ENCODE measurements around the gene TUBB2A. TPM values are rescaled to one million over a fixed set of nuclear protein-coding genes. Genes with fewer than 3 reads are reported as not detected.

Gene TUBB2A
- 89.8 and 90.7 TPM in 2 replicates for total RNA-seq (2022)
- percentile 59 among the genes with signal in this experiment for Bru-seq, nascent RNA
- BruChase-seq, experiment 1, labeled RNA remaining after a 2-hour chase = percentile 68 among the genes with signal in this experiment
- percentile 86 among the genes with signal in this experiment for BruChase-seq, experiment 2, labeled RNA remaining after a 6-hour chase
- long read RNA-seq, transcript TUBB2A-201 (4 exons, 1,595 nt) = major isoform, 197 of 225 reads
- long read RNA-seq, partial matches to known transcripts = 3 of 225 reads
- long read RNA-seq, other reads (novel, unspliced or antisense) = 21 of 225 reads

- H3K4me1 ChIP-seq = peaks cover 13% of the 10 kb centered on the region; the same call in 1 of the 2 replicates
- H3K27me3 ChIP-seq (replicated peaks; ENCODE audit: control insufficient read depth, insufficient read depth, low read length) = no peaks in the 10 kb centered on the region
- H3K4me3 ChIP-seq (ENCODE audit: low read depth, low read length) = peak within 1 kb of the TSS; percentile 61
- TF ChIP-seq, protein P1, sequence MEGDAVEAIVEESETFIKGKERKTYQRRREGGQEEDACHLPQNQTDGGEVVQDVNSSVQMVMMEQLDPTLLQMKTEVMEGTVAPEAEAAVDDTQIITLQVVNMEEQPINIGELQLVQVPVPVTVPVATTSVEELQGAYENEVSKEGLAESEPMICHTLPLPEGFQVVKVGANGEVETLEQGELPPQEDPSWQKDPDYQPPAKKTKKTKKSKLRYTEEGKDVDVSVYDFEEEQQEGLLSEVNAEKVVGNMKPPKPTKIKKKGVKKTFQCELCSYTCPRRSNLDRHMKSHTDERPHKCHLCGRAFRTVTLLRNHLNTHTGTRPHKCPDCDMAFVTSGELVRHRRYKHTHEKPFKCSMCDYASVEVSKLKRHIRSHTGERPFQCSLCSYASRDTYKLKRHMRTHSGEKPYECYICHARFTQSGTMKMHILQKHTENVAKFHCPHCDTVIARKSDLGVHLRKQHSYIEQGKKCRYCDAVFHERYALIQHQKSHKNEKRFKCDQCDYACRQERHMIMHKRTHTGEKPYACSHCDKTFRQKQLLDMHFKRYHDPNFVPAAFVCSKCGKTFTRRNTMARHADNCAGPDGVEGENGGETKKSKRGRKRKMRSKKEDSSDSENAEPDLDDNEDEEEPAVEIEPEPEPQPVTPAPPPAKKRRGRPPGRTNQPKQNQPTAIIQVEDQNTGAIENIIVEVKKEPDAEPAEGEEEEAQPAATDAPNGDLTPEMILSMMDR (IDR thresholded peaks at IDR 0.05; ENCODE audit: insufficient read depth in 1 of 2, low read depth in 1 of 2, low read length in 1 of 2, severe bottlenecking in 1 of 2, unreplicated experiment in 1 of 2) = peak in 1 of 2 experiments; percentile 33
- Mint-ChIP-seq H3K9me3 (ENCODE audit: unreplicated experiment) (no peaks in the 10 kb centered on the region), H3K4me1 (ENCODE audit: low read depth, unreplicated experiment) (peaks cover 16% of the 10 kb centered on the region), H3K4me3 (ENCODE audit: unreplicated experiment) (peak within 1 kb of the TSS; percentile 77), H3K27ac (ENCODE audit: unreplicated experiment) (peak within 1 kb of the TSS; percentile 64), H3K36me3 (ENCODE audit: insufficient read depth, unreplicated experiment) (peaks cover 25% of the 10 kb centered on the region), H3K27me3 (ENCODE audit: insufficient read depth, unreplicated experiment) (no peaks in the 10 kb centered on the region)
- POLR2A ChIA-PET = interaction anchor here (0.6 to 1.5 kb wide), 8 partner anchors 8 to 134 kb away, joined by 3 to 6 read pairs (median 4); partner anchors contain the start of gene PSMG4
- no peaks in the 10 kb centered on the region for H3K9me3 ChIP-seq
- peak; percentile 75 to 92 for DNase-seq
- no TSS peak for BruUV-seq (replicated peaks)
- H3K36me3 ChIP-seq (ENCODE audit: control insufficient read depth, insufficient read depth, low read length) = no peaks in the 10 kb centered on the region
- intact Hi-C loops (cut with micrococcal nuclease; ENCODE audit: unreplicated experiment) = no loop called here
- CTCF ChIA-PET = interaction anchor here (0.5 to 1.0 kb wide), 17 partner anchors 8 to 102 kb away, joined by 3 to 14 read pairs (median 7); partner anchors contain the start of genes BPHL and PSMG4
These were observed at the start of gene TUBB2A for GRCh38 chr6:3157131-3157933. TSS of gene TUBB2A (minus strand) at chr6:3157544. CDS start at chr6:3157463, 81 bp downstream.

- CTCF ChIA-PET = no interaction called here
These were observed 49.1 kb upstream of the TUBB2A start for GRCh38 chr6:3206339-3207015.

More at GRCh38 chr6:3206339-3207015, 49.1 kb upstream of the TUBB2A start:
- Histone ChIP-seq H3K4me3 (ENCODE audit: low read depth, low read length) (no peak overlapping the region), H3K27me3 (replicated peaks; ENCODE audit: control insufficient read depth, insufficient read depth, low read length) (no peaks in the 10 kb centered on the region), H3K9me3 (no peaks in the 10 kb centered on the region), H3K4me1 (0 out of 2 replicates have a peak, but pooled peaks cover 6% of the 10 kb centered on the region), H3K36me3 (ENCODE audit: control insufficient read depth, insufficient read depth, low read length) (no peaks in the 10 kb centered on the region)
- POLR2A ChIA-PET = no interaction called here
- TF ChIP-seq, protein P1 (IDR thresholded peaks at IDR 0.05; ENCODE audit: insufficient read depth in 1 of 2, low read depth in 1 of 2, low read length in 1 of 2, severe bottlenecking in 1 of 2, unreplicated experiment in 1 of 2) = no peak
- intact Hi-C loops (cut with micrococcal nuclease; ENCODE audit: unreplicated experiment) = no loop called here
- BruUV-seq (replicated peaks) = no TSS peak
- H3K36me3 Mint-ChIP-seq (ENCODE audit: insufficient read depth, unreplicated experiment) = no peaks in the 10 kb centered on the region
- no peak overlapping the region for H3K4me3 Mint-ChIP-seq (ENCODE audit: unreplicated experiment)
- H3K27ac Mint-ChIP-seq (ENCODE audit: unreplicated experiment) = no peak overlapping the region
- no peaks in the 10 kb centered on the region for H3K27me3 Mint-ChIP-seq (ENCODE audit: insufficient read depth, unreplicated experiment)
- H3K9me3 Mint-ChIP-seq (ENCODE audit: unreplicated experiment) = no peaks in the 10 kb centered on the region
- DNase-seq = no peak
- peaks cover 14% of the 10 kb centered on the region for H3K4me1 Mint-ChIP-seq (ENCODE audit: low read depth, unreplicated experiment)
